Ammon's horn (tissue), 1 donor: ENCODE data around the gene WDR90.
"Not testable (repeated sequence)": the region's sequence is repeated elsewhere in the genome, so short reads cannot be mapped to it uniquely, and the experiment has no call there.

Source experiments
- DNase-seq: peaks from one replicate; pipeline ENCODE4 v3.0.0-alpha.2; 2016; ENCODE audit warnings: low spot score

WDR90 gene

DNA sequence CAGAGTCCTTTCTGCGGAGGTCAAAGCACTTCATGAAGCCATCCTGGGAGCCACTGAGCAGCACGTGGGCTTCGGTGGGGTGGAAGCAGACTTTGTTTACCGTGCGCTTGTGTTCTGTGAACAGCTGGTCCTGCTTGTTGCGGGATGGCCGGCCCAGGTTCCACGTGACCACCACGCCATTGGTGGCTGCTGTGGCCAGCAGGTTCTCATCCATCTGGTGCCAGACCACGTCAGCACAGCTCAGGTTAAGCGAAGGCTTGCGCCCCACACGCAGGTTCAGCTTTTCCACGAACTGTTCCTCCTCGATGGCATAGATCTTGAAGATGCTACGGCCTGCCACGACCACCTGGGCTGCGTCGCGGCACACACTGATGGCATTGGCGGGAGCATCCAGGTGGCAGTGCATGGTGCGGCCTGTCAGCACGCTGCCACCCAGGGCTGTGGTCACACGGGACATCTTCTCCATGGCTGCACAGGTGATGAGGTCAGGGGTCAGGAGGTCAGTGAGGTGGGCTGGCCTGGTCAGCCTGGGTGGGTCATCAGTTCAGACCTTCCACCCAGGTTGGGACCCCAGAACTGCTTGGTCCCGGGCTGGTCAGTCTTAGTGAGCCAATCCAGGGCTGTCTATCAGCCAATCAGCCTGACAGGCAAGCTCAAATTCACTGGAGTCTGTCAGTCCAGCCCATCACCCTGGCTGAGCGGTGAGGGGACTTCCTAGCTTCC lies 40.2 kb downstream of the WDR90 start:
- no peak for DNase-seq

DNA sequence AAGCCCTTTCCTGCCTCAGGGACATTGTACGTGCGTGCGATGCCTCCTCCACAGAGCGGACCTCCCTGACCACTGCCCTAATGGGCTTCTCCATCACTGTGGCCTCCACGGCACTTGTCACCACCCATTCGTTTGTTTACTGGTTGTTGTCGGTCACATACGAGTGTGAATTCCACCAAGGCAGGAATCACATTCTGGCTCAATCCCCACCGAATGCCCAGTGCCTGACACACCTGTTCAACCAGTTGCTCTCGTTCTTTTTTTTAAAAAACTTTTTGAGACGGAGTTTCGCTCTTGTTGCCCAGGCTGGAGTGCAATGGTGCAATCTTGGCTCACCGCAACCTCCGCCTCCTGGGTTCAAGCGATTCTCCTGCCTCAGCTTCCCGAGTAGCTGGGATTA lies 42.1 kb downstream of the WDR90 start:
- not testable (repeated sequence) for DNase-seq

DNA sequence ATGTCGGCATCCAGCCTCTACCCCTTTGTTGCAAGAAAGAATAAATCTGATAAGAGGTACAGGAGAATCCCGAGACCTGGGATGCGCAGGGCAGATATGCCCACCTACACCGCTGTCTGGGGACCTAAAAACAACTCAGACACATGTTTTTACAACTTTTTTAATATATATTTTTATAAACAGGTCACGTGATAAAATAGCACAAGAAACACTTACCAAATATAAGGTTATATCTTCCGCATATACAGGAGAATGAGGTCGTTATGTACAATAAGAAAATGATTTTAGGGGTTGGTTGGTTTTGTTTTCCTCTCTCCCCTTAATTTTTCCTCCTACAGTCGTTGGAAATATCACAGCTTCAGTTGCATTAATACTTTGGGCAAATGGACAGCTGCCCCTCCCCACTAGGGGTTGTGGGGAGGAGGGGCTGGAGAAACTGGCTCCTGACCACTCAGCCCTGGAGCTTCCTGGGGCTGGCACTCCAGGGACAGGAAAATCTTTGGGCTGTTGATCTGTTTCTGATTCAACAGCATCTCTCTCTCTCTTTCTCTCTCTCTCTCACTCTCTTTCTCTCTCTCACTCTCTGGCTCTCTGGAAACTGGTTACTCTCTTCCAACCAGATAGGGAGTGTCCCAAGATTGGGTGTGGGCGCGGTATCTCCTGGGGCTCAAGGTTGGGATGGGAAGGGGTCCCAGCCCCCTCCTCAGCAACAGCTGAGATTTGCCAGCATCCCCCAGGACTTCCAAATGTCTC lies 43.4 kb downstream of the WDR90 start:
- DNase-seq: no peak

DNA sequence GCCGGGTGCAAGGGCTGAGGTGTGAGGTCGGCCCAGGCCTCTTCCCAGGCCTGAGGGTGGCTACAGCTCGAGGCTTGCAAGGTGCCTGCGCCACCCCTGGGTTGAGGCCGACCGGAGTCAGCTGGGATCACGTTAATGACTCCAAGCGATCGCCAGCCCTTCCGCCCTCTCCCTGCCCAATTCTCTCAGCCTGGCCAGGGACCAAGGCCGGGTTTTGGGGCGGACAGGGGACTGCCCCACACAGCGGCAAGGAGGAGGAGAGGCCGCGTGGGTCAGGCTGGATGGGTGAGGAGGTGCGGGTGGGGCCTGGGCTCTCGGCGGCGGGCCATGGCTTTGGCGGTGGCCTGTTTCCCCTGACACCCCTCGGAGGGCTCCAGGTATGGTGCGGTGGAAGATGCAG lies 44.2 kb downstream of the WDR90 start:
- no peak for DNase-seq

DNA sequence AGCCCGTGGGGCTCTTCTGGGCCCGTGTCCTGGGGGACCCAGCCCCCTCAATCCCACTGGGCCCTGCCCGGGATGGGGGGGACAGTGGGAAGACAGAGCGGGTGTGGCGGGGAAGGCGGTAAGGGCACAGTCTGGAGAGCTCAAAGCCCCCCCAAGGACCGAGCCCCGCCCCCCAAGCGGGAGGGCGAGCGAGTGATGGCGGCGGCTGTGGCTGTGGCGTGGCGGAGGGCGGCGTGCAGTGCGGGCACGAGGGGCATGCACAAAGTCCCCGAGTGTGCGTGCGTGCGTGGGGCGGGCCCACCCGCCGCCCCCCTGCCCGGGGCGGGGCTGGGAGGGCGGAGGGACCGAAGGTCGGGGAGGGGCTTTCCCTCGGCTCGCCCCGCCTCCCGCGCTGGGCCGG lies 44.6 kb downstream of the WDR90 start:
- no peak for DNase-seq

DNA sequence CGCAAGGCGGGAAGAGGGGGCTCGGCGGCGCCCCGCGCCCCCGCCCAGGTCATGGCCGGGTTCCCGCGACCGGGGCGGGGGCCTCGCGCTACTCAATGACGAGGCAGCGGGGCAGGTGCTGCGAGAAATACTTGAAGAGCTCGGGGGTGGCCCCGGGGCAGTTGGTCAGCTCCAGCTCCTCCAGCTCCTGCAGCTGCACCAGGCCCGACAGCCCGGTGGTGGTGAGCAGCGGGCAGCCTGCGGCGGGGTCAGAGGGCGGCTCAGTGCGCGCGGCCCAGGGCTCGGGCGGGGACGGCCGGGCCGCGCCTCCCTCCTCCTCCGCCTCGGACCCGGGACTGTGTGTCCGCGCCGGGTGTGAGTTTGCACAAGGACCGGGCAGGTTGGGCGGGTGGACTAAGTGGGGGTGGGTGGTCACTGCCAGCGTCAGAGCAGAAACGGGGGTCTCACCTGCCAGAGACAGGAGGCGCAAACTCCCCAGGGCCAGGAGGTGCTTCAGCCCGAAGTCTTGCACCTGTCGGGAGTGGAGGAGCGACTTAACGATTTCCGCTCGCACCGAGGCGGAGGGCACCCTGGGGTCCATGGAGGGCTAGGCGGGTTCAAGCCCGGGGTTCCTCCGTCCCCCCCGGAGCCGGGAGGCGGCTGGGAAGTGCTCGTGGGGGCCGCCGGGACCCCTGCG lies 45.2 kb downstream of the WDR90 start:
- DNase-seq: no peak

DNA sequence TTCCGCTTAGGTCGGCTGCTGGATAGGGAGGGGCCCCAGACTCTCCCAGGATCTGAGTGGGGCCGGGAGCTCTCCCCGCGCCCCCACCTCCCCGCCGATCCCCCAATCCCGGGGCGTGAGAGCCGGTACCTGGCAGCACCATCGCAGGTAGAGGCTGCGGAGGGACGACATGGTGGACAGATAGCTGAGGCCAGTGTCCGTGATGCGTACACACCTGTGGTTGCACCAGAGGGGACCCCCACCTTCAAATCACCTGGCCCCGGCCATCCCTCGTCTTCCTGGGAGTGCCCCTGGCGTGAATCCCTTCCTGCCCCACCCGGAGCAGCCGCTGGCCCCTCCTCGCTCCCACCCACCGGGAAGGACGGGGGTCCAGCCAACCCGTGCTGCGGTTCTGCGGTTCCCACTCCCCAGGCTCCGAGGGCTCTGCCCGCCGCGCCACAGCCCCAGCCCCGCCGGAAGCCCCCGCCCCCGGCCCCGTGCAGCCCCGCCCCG lies 45.7 kb downstream of the WDR90 start:
- DNase-seq: no peak

DNA sequence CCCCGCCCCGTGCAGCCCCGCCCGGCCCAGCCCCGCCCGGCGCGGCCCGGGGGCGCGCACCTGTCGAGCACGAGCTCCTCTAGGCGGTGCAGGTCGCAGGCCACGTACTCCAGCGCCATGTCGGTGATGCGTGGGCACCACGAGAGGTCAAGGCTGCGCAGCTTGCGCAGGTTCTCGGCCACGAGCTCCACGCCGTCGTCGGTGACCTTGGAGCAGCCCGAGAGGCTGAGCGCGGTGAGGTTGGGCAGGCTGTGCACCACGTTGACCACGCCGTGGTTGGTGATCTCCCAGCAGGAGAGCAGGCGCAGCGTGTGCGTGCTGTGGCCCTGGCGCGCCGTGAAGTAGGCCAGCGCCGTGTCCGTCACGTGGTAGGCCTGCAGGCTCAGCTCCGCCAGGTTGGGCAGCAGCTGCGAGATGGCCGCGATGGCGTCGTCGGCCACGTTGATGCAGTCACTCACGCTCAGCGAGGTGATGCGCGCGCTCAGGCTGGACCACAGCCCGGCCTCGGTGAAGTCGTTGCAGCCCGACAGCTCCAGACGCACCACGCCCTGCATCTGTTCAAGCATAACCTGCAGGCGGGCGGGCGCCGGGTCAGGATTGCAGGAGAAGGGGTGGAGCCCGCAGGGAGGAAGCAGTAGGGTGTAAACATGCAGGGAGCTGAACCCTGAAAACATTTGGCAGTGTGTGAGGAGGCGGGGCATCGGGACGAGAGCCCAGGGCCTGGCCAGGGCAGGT lies 46.4 kb downstream of the WDR90 start:
- no peak for DNase-seq

DNA sequence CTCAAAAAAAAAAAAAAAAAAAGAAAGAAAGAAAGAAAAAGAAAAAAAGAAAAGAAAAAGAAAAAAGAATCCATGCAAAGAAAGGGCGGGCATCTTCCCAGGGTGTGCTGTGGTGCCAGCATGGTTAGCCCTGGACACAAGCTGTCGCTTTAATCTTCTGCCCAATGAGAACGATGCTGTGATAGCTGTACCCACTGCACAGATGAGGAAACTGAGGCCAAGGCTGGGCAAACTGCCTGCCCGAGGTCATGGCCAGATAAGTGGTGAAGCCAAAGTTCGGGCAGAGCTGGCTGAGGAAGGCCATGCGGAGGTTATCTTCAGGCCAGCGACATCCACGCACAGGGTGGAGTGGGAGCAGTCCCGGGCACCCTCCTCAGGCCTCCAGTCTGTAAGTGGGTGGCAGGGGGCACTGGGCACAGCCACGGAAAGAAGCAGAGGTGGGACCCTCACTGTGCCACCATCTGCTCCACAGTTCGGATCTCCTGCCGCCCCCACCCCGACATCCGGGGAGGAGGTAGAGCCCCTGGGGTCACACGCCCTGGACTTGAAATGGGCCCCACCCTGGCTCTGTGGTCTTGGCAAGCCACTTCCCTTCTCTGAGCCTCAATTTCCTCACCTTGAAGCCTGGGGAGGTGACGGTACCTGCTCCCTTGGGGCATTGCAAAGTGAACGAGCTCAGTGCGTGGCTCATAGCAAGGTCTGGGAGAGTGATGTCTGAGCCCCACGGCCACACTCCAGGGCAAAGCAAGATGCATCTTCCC lies 49.9 kb downstream of the WDR90 start:
- no peak for DNase-seq

DNA sequence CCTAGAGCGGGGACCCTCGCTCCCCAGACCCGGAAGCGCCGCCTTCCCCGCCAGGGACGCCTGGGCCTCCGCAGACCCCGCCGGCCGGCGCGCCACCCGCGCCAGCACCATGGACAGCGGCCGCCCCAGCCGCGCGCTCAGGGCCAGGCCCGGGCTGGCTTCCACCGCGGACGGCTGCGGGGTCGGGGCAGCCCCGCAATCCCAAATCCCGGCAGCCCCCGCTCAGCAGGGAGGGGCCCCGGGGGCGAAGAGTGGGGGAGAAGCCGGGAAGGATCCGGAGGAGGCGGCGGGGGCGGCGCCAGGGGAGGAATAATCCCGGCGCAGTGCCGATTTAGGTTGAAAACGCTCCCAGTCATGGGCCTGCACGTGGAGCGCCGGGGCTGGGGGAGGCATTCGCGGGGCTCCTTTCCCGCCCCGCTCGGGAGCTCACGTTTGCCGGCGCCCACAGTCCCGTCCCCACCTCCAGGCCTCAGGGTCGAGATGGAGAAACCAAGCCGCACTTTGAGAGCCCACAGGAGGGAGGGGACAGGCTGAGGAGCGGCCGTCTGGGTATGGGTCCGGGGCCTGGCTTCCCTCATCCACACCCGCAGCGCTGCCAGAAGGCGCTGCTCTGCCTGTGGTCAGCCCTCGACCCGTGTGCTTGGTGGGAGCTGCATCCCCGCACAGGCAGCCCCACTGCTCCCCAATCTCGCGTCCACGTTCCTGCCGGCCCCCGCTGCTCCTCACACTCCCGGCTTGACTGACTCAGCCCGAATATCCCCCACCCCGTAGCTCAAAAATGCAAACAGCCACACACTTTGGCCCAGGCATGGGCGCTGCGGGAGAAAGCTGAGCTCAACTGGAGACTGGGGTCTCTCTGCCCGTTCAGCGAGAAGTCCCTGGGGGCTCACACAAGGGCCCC lies 51.8 kb downstream of the WDR90 start:
- DNase-seq: no peak

DNA sequence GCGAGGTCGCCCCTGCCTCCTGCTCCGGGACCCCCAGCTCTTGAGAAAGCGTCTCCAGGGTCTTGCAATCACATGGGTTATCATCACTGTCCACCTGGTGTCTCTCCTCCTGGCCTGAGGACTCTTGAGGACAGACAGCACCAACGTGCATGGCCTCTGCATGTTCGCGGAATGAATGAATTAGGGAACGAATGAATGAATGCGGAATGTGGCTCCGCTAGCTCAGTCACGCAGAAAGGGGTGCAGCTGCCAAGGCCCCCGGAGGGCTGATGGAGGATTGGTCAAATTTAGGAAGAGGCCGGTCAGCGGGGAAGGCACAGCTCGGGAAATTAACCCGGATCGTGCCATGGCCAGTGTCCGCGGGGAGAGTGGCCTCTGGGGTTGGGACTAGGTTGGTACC lies 53.2 kb downstream of the WDR90 start:
- no peak for DNase-seq

DNA sequence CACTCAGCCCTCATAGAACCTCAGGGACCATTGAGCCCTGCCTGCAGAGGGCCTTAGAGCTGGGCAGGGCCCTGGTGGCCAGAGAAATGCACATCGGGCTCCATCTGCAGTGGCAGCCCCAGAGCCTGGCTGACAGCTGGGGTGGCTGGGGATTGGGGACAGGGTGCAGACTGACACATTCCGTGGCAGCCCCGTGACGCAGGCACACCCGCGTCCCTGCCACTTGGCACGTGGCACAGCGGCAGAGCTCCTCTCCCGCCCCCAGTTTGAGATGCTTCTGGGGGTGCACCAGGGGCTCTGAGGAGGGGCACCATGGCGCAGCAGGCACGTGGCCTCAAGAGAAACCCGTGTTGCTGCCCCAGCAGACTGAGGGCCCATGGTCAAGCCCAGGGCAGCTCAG lies 54.2 kb downstream of the WDR90 start:
- DNase-seq: no peak

DNA sequence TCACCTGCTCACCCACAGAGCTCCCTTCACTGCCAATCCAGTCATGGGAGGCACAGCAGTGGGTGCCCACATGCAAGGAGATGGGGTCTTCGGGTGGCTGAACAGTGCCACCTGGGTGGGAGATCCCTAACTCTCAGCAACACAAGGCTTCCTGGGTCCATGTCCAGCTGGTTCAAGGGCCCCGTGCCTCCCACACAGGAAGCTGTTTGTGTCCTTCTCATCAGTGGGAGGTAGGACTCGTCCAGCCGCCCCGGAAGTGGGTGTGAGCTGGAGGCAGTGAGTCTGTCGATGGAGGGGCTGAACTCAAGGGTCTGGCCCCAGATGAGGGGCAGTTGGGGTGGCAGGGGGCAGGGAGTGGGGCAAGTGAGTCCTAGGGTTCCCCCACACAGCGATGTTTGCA lies 54.9 kb downstream of the WDR90 start:
- DNase-seq: no peak

DNA sequence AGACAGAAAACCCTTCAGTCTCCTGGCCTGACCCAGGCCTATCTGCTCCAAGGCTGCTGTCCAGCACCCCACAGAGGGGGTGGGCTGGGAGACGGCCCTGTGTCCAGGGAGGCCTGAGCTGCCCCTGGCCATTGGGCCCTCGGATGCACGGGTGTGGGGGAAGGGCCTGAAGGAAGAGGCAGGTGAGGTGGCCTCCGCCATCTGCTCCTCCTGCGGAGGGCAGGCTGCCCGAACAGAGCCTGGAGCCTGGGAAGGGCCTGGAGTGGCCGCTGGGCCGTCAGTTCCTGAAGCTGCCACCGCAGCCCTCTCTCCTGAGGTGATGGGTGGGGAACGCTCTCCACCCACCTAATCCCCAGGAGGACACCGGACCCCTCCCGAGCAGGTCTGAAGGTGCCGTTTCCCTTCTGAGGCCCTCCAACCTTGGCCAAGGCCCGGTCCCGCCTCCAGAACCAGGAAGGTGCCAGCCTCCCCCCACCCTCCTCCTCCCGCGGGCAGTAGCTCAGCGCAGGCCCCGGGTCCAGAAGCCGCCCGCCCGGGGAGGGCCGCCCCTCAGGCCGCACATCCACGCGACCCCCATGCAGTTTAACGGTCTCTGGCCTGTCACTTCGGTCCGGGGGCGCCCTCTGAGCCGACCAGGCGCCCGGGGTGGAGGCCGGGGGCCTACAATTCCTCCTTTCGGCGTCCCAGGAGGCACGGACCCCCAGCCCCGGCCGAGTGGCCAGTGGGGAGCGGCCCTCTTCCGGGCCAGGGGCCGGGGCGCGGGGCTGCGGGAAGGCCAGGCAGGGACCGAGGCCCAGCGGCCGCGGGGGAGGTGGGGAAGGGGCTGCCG lies 55.6 kb downstream of the WDR90 start:
- no peak for DNase-seq

DNA sequence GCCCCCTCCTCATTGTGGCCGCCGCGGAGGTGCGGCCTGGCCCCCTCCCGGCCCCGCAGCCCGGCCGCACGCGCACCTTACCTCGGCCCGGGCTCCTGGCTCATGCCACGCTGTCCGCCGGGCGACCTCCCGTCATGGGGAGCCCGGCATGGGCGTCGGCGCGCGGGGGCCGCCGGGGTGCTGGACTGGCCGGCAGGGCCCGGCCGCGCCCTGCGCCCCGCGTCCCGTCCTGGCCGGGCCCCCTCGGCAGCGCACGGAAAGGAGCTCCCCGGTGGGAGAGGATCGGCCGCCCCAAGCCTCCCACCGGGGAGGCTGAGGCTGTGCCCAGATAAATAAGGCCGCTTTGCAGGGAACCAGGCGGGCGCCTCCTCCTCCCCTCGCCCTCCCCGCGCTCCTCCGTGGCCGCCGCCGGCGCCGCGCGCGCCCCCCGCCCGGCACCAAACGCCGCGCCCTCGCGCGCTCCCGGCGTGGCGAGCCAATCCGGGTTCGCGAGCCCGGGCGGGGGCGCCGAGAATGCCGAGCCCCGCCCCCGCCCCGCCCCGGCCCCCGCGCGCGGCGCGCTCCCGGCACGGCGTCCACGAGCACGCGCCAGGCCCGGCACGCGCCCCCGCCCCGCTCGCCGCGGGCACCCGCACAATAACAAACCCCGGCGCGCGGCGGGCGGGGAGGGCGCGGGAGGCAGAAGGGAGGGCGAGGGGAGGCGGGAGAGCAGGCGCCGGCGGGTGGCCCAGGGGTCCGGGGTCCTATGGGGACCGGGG lies 56.4 kb downstream of the WDR90 start, which contains the start of gene FBXL16:
Gene FBXL16, minus strand, starts transcription at position 371 of the 758 bp plus-strand sequence. CDS start 8,396 bp downstream, outside the sequence.
- DNase-seq: peak; percentile 66

DNA sequence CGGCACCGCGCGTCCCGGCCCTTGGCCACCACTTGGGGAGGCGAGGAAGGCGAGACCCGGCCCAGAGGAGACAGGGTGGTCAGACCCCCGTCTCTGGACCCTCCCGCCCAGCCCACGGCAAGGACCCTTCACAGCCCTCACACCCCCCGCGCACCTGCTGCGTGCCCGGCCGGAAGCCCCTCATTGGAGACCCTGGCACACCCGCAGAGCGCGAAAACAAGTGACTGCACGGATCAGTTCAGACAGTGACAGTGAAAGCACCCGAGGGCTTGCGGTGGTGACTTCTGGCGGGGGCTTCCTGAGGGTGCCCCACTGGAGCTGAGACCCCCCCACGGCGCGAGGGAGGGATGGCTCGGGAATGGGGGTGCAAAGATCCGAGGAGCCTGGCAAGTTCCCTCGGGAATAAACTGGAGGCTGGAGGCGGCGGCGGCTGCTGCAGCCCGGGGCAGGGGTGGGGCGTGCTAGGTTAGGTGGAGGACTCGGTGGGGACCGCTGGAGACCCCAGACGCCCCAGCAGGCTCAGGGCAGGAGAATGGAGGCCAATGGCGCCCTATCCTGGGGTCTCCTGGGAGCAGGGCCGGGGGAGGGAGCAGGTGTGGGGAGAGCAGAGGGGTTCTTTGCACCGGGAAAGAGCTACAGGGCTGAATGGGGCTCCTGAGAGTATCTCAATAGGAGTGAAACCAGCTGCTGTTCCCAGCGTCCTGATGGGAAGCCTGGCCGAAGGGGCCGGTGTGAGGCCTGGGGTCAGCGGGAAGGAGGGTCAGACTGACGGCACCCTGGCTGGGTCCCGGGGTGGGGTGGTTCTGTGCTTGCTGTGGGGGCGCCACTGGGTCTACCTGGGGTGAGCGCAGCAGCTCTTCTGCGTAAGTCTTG lies 57.3 kb downstream of the WDR90 start:
- DNase-seq: no peak

DNA sequence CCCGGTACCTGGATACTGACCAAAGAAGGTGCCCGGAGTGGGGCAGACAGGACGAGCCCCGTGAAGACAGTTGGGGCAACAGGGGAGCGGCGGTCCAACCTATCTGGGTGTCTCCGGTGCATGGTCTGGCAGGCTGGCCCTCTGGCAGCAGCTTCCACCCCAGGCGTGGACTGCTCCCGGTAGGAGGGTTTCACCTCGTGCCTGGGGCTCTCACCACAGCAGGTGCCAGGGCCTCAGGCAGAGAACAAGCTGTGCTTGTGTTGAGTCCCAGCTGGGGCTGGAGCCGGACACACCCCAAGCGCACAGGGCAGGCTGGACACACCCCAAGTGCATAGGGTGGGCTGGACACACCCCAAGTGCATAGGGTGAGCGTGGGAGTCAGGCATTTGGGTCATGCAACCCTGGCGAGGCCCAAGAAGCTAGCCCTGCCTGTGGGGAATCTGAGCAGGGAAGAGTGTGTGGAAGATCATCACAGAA lies 57.9 kb downstream of the WDR90 start:
- no peak for DNase-seq
